ENCODE results near the gene SULF2. TPM values are rescaled to one million over a fixed set of nuclear protein-coding genes. Genes with fewer than 3 reads are reported as not detected.
"Not testable (repeated sequence)": the region's sequence is repeated elsewhere in the genome, so short reads cannot be mapped to it uniquely, and the experiment has no call there.

SULF2 gene
- total RNA-seq, 2 experiments from 2014 or later: 0.68 to 1.2 TPM

DNA sequence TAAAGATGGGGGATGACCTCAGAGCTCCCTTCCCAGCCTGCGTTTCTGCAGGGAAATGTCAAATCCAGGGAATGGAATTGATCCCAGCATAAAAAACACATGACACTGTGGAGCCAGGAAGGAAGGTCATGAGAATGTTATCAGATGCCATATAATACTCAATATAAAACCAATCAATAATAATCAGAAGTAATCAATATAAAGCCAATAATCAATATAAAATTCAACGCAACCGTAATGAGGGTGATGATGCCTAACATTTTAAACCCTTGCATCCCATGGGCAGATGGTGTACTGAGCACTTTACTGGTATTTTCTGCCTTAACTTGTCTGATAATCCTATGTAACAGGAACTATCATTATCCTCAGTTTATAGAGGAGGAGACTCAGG is 30.1 kb upstream of the SULF2 start:
- no peak for ATAC-seq (ENCODE audit: low read depth)
- Mint-ChIP-seq H3K9me3 (no peaks in the 10 kb centered on the region), H3K27ac (no peak overlapping the region), H3K4me1 (no peaks in the 10 kb centered on the region), H3K4me3 (no peak overlapping the region), H3K27me3 (peaks cover 17% of the 10 kb centered on the region), H3K36me3 (no peaks in the 10 kb centered on the region)
- no peak for DNase-seq
- POLR2A ChIA-PET: no interaction called here

DNA sequence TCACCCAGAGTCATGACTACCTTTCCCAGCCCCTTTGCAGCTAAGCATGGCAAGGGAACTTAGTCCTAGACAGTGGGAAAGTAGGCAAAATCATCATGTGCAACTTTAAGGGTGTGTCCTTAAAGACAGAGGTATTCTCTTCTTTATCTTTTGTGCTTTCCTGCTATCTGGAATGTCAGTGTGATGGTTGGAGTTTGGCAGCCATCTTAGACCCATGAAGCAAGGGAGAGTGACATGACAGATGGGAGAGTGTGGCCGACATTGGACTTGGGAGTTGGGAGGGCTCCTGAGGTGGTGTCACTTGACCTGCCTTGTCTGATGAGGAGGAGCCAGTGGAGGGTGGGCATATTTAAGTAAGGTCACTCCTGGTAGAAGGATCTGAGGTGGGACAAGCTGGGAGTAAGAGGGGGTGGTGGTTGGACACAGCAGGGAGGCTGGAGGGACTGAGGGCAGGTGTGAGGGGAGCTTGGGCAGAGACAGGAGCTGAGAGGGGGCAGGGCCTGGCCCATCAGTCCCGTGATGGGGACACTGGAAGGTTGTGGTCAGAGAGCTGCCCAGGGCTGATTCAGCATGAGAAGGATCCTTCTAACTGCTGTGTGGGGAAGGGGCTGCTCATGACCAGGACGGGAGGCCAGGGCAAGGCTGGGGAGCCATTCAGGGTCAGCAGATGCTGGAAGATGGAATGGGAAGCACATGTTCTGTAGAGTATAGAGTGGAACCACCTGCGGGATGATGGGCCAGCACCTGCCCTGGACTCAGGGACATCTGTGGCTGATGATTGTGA is 29.5 kb upstream of the SULF2 start:
- POLR2A ChIA-PET: no interaction called here

DNA sequence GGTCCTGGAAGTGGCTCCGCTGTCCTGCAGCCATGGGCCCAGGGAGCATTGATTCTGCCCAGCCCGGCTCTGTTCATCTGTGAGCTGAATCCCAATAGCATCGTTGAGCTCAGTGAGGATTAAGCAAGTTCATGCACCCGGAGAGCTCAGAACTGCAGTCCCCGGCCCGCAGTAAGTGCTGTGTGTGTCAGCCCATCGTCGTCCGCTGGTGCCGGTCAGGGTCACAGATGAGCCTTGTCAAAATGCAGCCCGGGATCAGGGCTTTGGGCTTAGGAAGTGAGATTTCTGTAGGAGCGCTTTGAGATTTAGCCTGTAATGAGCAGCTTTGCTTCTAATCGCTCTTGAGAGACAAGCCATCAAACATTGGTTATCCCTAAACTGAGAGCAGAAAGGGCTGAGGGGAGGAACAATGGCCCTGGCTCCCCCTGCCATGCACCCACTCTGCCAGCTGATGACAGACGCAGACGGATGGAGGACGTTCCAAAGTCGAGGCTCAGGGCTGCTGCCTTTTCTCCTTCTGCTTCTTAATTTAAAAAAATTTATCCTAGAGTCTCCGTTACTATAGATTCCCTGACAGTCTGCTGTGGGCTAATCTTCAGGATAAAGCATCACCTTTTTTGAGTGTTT is 25.6 kb upstream of the SULF2 start:
- H3K9me3 Mint-ChIP-seq: no peaks in the 10 kb centered on the region
- H3K36me3 Mint-ChIP-seq: no peaks in the 10 kb centered on the region
- H3K27me3 Mint-ChIP-seq: peaks cover 19% of the 10 kb centered on the region
- no peak overlapping the region for H3K4me3 Mint-ChIP-seq
- DNase-seq: no peak
- ATAC-seq (ENCODE audit: low read depth): no peak
- no peak overlapping the region for H3K27ac Mint-ChIP-seq
- H3K4me1 Mint-ChIP-seq: no peaks in the 10 kb centered on the region
- POLR2A ChIA-PET: no interaction called here

More for the DNA sequence above, 29.5 kb upstream of the SULF2 start:
- DNase-seq: no peak
- Mint-ChIP-seq H3K36me3 (no peaks in the 10 kb centered on the region), H3K9me3 (no peaks in the 10 kb centered on the region), H3K27me3 (peaks cover 17% of the 10 kb centered on the region), H3K27ac (no peak overlapping the region), H3K4me1 (no peaks in the 10 kb centered on the region), H3K4me3 (no peak overlapping the region)
- ATAC-seq (ENCODE audit: low read depth): no peak

- ATAC-seq (ENCODE audit: low read depth) (no peak), DNase-seq (no peak)
- H3K27me3 Mint-ChIP-seq: peaks cover 19% of the 10 kb centered on the region
- POLR2A ChIA-PET: no interaction called here
- H3K9me3 Mint-ChIP-seq: no peaks in the 10 kb centered on the region
- no peak overlapping the region for H3K4me3 Mint-ChIP-seq
- H3K4me1 Mint-ChIP-seq: no peaks in the 10 kb centered on the region
- H3K27ac Mint-ChIP-seq: no peak overlapping the region
- no peaks in the 10 kb centered on the region for H3K36me3 Mint-ChIP-seq
Measured at GRCh38 chr20:47810116-47810677, 24.9 kb upstream of the SULF2 start.

DNA sequence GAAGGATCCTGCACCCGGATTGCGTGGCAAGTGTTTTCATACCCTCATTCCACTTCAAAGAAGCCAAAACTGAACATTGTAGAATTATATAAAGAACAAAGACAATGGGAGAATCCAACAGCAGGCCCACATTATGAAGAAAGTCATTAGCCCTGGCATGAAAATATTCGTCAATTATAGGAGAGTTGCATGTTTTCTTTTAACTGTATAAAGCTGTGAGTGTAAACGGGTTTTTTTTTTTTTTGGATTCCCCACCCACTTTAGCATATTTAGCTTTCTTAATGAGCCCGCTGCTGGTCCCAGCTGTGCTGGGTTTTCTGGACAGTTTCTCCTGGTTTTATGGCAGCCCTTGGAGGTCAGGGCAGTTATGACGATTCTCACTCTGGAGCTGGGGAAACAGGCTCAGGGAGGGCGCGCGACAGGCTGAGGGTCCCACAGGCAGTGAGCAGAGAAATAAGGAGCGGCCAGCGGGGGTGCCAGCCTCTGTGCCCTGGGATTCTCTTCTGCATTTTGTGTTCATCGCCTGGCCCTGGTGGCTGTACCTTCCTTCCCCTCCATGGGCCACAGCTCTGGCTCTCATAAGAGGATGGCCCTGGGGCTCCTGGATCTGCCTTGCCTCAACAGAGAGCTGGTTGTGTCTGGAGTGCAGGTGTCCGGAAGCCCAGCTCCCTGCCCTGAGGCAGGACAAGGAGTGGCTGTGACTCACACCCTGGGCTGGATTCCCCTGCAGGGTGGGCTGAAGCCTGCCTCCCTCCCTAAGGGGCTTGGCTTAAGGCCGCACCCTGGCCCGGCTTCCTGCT is 24.1 kb upstream of the SULF2 start:
- no peak for DNase-seq
- Mint-ChIP-seq H3K9me3 (no peaks in the 10 kb centered on the region), H3K4me1 (no peaks in the 10 kb centered on the region), H3K27me3 (peaks cover 18% of the 10 kb centered on the region), H3K27ac (no peak overlapping the region), H3K4me3 (no peak overlapping the region), H3K36me3 (no peaks in the 10 kb centered on the region)
- POLR2A ChIA-PET: no interaction called here
- no peak for ATAC-seq (ENCODE audit: low read depth)

GRCh38 chr20:47805951-47806350 is 20.7 kb upstream of the SULF2 start:
- H3K27me3 Mint-ChIP-seq: peaks cover 8% of the 10 kb centered on the region
- no peaks in the 10 kb centered on the region for H3K9me3 Mint-ChIP-seq
- DNase-seq (no peak), ATAC-seq (ENCODE audit: low read depth) (no peak)
- no peak overlapping the region for H3K4me3 Mint-ChIP-seq
- no peak overlapping the region for H3K27ac Mint-ChIP-seq
- no peaks in the 10 kb centered on the region for H3K36me3 Mint-ChIP-seq
- no peaks in the 10 kb centered on the region for H3K4me1 Mint-ChIP-seq
- POLR2A ChIA-PET: no interaction called here

- DNase-seq; H3K27me3 Mint-ChIP-seq; ATAC-seq (ENCODE audit: low read depth); H3K4me3 Mint-ChIP-seq; H3K4me1 Mint-ChIP-seq; H3K27ac Mint-ChIP-seq; H3K36me3 Mint-ChIP-seq; POLR2A ChIA-PET; H3K9me3 Mint-ChIP-seq: not testable (repeated sequence)
Measured at GRCh38 chr20:47804972-47805371, 19.7 kb upstream of the SULF2 start.

DNA sequence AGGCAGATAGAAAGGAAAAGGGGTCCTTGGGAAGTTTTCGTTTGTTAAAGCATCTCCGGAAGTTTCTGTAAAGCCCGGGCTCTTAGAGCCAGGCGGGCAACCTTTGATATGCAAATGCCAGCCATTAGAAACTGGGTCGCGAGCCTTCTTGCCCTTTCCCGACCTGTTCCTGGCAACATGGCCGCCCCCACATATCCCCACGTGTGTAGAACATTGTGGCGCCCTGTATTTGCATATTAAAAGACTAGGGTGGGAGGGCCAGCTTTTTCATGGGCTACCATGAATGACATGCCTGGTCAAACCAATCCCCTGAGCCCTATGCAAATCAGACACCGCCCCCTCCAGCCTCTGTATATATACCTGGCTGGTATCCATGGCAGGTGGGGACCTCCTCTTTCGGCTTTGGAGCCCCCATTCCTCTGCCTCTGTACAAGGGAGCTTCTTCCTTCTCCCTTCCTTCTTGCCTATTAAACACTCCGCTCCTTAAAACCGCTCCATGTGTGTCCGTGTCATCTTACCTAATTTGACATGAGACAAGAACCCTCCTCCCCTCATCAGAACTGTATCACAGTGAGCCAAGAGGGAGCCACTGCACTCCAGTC is 19.0 kb upstream of the SULF2 start:
- H3K9me3 Mint-ChIP-seq; H3K27me3 Mint-ChIP-seq; H3K4me3 Mint-ChIP-seq; H3K4me1 Mint-ChIP-seq; H3K27ac Mint-ChIP-seq; POLR2A ChIA-PET; DNase-seq; H3K36me3 Mint-ChIP-seq; ATAC-seq (ENCODE audit: low read depth): not testable (repeated sequence)

DNA sequence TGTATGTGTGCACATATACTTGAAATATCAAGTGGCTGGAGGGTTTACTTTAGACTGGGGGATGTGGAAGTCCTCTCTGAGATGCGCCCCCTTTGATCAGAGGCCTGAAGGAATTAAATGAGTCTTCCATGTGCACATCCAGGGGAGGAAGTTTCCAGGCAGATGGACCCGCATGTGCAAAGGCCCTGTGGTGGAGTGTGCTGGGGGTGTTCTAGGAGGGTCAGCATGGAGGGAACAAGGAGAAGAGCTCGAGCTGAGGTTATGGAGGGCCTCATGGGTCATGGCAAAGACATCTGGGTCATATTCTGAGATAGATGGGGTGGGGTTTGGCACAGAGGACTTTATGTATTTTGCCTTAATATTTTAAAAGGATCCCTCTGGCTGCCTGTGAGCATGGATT is 17.7 kb upstream of the SULF2 start:
- H3K9me3 Mint-ChIP-seq: no peaks in the 10 kb centered on the region
- H3K27ac Mint-ChIP-seq: no peak overlapping the region
- H3K4me3 Mint-ChIP-seq: no peak overlapping the region
- H3K27me3 Mint-ChIP-seq: peaks cover 10% of the 10 kb centered on the region
- DNase-seq: no peak
- ATAC-seq (ENCODE audit: low read depth): no peak
- H3K4me1 Mint-ChIP-seq: no peaks in the 10 kb centered on the region
- POLR2A ChIA-PET: no interaction called here
- H3K36me3 Mint-ChIP-seq: no peaks in the 10 kb centered on the region

DNA sequence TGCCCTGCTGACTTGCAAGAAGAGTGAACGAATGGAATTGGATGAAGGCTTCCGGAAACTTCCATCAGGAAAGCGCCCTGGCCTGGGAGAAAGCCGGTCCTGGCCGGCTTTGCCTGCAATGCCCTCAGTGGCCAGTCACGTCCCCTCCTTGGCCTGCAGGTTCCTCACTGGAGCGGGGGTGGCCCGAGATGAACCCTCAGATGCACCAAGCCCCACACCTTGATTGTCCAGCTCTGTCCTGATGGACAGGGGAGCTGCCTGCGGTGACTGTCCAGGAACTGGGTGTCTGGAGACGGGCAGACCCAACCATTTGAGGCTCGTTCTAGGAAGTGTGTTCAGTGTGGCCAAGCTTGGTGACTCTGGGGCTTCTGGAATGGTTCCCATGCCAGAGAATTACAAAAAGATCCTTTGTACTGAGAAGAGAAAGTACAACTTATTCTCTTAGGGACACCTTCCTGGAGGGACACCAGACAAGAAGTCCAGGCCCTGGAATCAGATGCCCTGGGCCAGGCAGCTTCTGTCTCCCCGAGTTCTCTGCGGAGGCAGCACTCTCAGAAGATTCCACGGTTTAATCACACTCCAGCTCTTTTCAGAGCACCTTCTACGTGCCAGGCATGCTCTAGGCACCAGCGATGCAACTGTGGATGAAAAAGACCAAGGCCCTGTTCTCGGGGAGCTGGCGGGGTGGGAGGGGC is 17.1 kb upstream of the SULF2 start:
- H3K27ac Mint-ChIP-seq: no peak overlapping the region
- H3K27me3 Mint-ChIP-seq: peaks cover 10% of the 10 kb centered on the region
- POLR2A ChIA-PET: no interaction called here
- no peak for ATAC-seq (ENCODE audit: low read depth)
- no peak for DNase-seq
- H3K4me1 Mint-ChIP-seq: no peaks in the 10 kb centered on the region
- no peak overlapping the region for H3K4me3 Mint-ChIP-seq
- no peaks in the 10 kb centered on the region for H3K36me3 Mint-ChIP-seq
- no peaks in the 10 kb centered on the region for H3K9me3 Mint-ChIP-seq

DNA sequence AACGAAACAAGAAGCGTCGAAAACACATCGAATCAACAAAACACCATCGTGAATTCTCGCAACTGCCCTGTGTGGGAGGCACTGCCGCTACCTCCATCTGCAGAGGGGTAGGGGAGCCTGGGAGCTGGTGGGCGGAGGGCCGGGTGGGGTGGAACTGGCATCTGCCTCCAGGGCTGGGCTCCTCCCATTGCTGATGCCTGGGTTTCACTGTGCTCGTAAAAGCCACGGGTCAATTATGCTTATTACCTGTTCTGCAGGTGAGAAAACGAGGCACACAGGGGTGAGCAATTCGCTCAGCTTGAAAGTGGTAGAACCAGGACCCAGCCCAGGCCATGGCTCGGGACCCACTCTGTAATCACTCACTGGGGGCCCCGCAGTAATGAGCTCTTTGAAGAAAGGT is 16.5 kb upstream of the SULF2 start:
- no peaks in the 10 kb centered on the region for H3K4me1 Mint-ChIP-seq
- no peak overlapping the region for H3K4me3 Mint-ChIP-seq
- no peak overlapping the region for H3K27ac Mint-ChIP-seq
- H3K9me3 Mint-ChIP-seq: no peaks in the 10 kb centered on the region
- ATAC-seq (ENCODE audit: low read depth) (no peak), DNase-seq (no peak)
- POLR2A ChIA-PET: interaction anchor here (0.6 kb wide), 1 partner anchor 42 kb away, joined by 3 read pairs; no protein-coding TSS in a partner anchor
- peaks cover 8% of the 10 kb centered on the region for H3K27me3 Mint-ChIP-seq
- no peaks in the 10 kb centered on the region for H3K36me3 Mint-ChIP-seq

DNA sequence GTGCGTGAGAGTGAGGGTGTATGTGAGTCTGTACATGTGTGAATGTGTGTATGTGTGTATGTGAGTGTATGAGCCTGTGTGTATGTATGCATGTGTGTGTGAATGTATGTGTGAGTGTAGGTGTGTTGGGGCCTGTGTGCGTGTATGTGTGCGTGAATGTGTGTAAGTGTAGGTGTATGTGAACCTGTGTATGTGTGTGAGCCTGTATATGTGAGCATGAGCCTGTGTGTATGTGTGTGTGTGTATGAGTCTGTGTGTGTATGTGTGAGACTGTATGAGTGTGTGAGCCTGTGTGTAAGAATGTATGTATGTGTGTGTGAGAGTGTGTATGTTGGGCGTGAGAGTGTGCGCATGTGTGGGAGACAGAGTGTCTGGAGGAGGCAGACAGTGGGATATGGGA is 15.8 kb upstream of the SULF2 start:
- ATAC-seq (ENCODE audit: low read depth) (no peak), DNase-seq (no peak)
- Mint-ChIP-seq H3K4me3 (no peak overlapping the region), H3K36me3 (no peaks in the 10 kb centered on the region), H3K27ac (no peak overlapping the region), H3K9me3 (no peaks in the 10 kb centered on the region), H3K27me3 (peaks cover 6% of the 10 kb centered on the region), H3K4me1 (no peaks in the 10 kb centered on the region)
- POLR2A ChIA-PET: interaction anchor here (0.6 kb wide), 1 partner anchor 41 kb away, joined by 3 read pairs; no protein-coding TSS in a partner anchor

- Mint-ChIP-seq H3K27ac (no peak overlapping the region), H3K4me3 (no peak overlapping the region), H3K4me1 (no peaks in the 10 kb centered on the region), H3K9me3 (no peaks in the 10 kb centered on the region), H3K36me3 (no peaks in the 10 kb centered on the region), H3K27me3 (peaks cover 6% of the 10 kb centered on the region)
- POLR2A ChIA-PET: no interaction called here
- ATAC-seq (ENCODE audit: low read depth) (no peak), DNase-seq (no peak)
Measured at GRCh38 chr20:47800623-47801022, 15.3 kb upstream of the SULF2 start.

Data from activated naive CD8-positive, alpha-beta T cell treated with anti-CD3 and anti-CD28 coated beads, Interleukin-2, amount 10 ng/mL, durations not matched to agents 7 days and 5 days (primary cell).